ENCODE data around the gene AGER. TPM values are rescaled to one million over a fixed set of nuclear protein-coding genes. Genes with fewer than 3 reads are reported as not detected.

Gene AGER
- total and polyA plus RNA-seq, 9 of the 15 experiments (the other 6 are each of a cell fraction or from before 2014, with no cell fraction given) = 1.2 to 11.5 (median 4.1) TPM

DNA sequence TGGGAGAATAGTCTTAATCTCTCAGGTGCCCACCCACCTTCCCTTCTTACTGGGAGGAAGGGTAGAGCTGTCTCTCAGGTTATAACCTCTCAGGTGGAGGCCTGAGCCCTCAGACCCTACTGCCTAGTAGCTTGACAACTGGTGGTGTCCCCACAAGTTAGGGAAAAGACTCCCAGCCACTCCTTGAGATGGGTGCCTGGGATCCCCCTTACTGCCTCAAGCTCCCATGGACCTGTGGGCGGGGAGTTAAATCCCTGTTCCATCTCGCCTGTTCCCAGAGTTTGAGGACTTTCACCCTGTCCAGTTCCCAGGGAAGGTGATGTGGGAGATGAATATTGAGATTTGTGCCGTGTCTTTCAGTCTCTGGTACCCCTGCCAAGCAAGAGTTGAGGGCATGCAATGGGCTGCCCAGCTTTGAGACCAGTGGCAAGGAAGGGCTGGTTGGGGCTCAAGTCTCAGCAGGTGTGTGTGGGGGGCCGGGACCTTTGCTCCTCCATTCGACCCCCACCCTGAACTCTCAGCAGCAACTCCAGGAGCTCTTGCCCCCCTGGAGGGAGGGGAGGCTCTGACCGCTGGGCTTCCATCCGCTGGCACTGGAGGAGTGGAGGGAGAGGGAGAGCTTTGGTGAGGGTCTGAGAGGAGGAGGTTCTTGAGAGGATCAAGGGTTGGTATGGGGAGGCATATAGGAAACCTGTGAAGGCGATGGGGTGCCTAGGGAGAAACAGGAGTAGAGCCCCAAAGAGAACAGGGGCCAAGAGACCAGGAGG is 7.0 kb upstream of the AGER start:
- Histone ChIP-seq H3K9me3 (replicated peaks; ENCODE audit: control insufficient read depth, insufficient read depth, low read depth, low read length) (no peaks in the 10 kb centered on the region), H3K9me1 (ENCODE audit: control insufficient read depth, insufficient read depth, low read length) (no peaks in the 10 kb centered on the region), H2AFZ (ENCODE audit: low read depth, low read length) (peak overlapping the region; percentile 27), H3K4me2 (ENCODE audit: insufficient read depth, low read length) (peak overlapping the region; percentile 96), H3K79me2 (ENCODE audit: control insufficient read depth, insufficient read depth, low read length) (peaks cover 64% of the 10 kb centered on the region), H3K4me1 (replicated peaks in 1 of 2; ENCODE audit: control insufficient read depth in 2 of 2, insufficient read depth in 2 of 2, low read length in 2 of 2) (peaks cover 73 to 74% of the 10 kb centered on the region in 2 experiments), H3K4me3 (peak overlapping the region; percentile 79), H3K36me3 (ENCODE audit: control insufficient read depth, insufficient read depth, low read length) (peaks cover 29% of the 10 kb centered on the region; the same call in 2 of the 3 replicates), H3K9ac (ENCODE audit: insufficient read depth in 1 of 2, low read depth in 2 of 2, low read length in 2 of 2) (peak overlapping the region; percentile 85 to 93), H3K27me3 (ENCODE audit: control insufficient read depth in 2 of 2, insufficient read depth in 2 of 2, low read length in 2 of 2) (no peaks in the 10 kb centered on the region), H4K20me1 (replicated peaks; ENCODE audit: control insufficient read depth, insufficient read depth, low read length) (no peaks in the 10 kb centered on the region), H3K27ac (ENCODE audit: extremely low read depth, low read depth, low read length) (peak overlapping the region; percentile 93)
- DNase-seq (ENCODE audit: extremely low read depth in 1 of 4, low spot score in 3 of 4) (peak in 1 of 4 experiments; percentile 28), FAIRE-seq (no peak), ATAC-seq (no peak)
- POLR2A ChIA-PET = interaction anchor here (0.9 to 2.5 kb wide), 8 partner anchors 9 to 781 kb away, joined by 3 to 10 read pairs (median 6); partner anchors contain the start of gene FKBPL
- no TSS peak for BruUV-seq (replicated peaks)
- CTCF ChIA-PET (ENCODE audit: low intra/inter-chr PET ratio) = no interaction called here
- 55% methylated on average over 8 of the region's 8 CpGs for WGBS (ENCODE audit: insufficient coverage, low coverage, missing lambda C conversion rate)
- in situ Hi-C loops (cut with MboI) (no loop called here), intact Hi-C loops (cut with micrococcal nuclease) (loop anchor here (10.0 kb wide), 1 partner anchor 286 kb away; the partner anchor contains the start of gene ZBTB12)
- 0 out of 2 replicates have a peak, but pooled peaks have one; percentile 25 for TF ChIP-seq ZBTB1 (CRISPR knock-in tag; IDR thresholded peaks at IDR 0.05; ENCODE audit: borderline replicate concordance, low read depth)
- no peak for TF ChIP-seq CBFB (CRISPR knock-in tag; IDR thresholded peaks at IDR 0.05)
- TF ChIP-seq, protein P1, sequence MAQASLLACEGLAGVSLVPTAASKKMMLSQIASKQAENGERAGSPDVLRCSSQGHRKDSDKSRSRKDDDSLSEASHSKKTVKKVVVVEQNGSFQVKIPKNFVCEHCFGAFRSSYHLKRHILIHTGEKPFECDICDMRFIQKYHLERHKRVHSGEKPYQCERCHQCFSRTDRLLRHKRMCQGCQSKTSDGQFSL (CRISPR knock-in tag; IDR thresholded peaks at IDR 0.05) = peak; percentile 49; the same call in 1 of the 2 replicates
- TF ChIP-seq, protein P1 (tag; IDR thresholded peaks at IDR 0.05) = no peak
- no peak for TF ChIP-seq MAZ (CRISPR knock-in tag; conservative IDR thresholded peaks at IDR 0.05 in 1 of 2, IDR thresholded peaks at IDR 0.05 in 1 of 2)
- TF ChIP-seq HDAC8 (tag; IDR thresholded peaks at IDR 0.05) = no peak
- TF ChIP-seq SMAD4 (CRISPR knock-in tag; conservative IDR thresholded peaks at IDR 0.05) = no peak
- TF ChIP-seq ZNF143 (CRISPR knock-in tag; IDR thresholded peaks at IDR 0.05) = 0 out of 2 replicates have a peak, but pooled peaks have one; percentile 30
- TF ChIP-seq GATAD2A (IDR thresholded peaks at IDR 0.05) = peak; percentile 65; the same call in 1 of the 2 replicates
- TF ChIP-seq, protein P2, sequence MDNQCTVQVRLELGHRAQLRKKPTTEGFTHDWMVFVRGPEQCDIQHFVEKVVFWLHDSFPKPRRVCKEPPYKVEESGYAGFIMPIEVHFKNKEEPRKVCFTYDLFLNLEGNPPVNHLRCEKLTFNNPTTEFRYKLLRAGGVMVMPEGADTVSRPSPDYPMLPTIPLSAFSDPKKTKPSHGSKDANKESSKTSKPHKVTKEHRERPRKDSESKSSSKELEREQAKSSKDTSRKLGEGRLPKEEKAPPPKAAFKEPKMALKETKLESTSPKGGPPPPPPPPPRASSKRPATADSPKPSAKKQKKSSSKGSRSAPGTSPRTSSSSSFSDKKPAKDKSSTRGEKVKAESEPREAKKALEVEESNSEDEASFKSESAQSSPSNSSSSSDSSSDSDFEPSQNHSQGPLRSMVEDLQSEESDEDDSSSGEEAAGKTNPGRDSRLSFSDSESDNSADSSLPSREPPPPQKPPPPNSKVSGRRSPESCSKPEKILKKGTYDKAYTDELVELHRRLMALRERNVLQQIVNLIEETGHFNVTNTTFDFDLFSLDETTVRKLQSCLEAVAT (IDR thresholded peaks at IDR 0.05) = no peak
- TF ChIP-seq CHD1 (IDR thresholded peaks at IDR 0.05; ENCODE audit: low read length) = no peak
- no peak for TF ChIP-seq HNRNPH1 (optimal IDR thresholded peaks at IDR 0.05; ENCODE audit: low read depth, low read length)
- TF ChIP-seq ZNF280A (IDR thresholded peaks at IDR 0.05; ENCODE audit: low read depth, partially characterized antibody) = no peak
- no peak for TF ChIP-seq ZZZ3 (IDR thresholded peaks at IDR 0.05)
- TF ChIP-seq GABPB1 (CRISPR knock-in tag; IDR thresholded peaks at IDR 0.05) = peak; percentile 24; the same call in 1 of the 2 replicates
- TF ChIP-seq ZNF655 (CRISPR knock-in tag; IDR thresholded peaks at IDR 0.05) = no peak
